ENCODE measurements around the gene PMPCA.

PMPCA gene

DNA sequence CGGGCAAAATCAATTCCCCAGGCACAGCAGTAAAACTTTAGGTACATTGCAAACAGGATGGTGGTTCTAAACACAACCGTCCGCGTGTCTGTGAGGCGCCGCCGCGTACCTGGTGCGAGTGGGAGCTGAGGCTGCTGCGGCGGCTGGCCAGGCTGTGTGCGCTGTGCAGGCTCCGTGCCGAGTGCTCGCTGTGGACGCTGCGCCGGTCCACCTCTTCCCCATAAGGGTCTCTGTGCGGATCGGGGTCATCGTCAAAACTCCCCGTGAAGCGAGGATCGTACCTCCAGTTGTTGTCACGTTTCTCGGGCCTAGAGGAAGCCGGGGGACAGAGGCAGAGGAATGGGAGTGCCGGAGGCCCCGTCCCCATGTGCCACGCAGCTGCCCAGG lies 55.7 kb downstream of the PMPCA start:
- DNase-seq (ENCODE audit: low spot score): no peak
- Mint-ChIP-seq H3K27me3 (ENCODE audit: low read depth) (no peaks in the 10 kb centered on the region), H3K9me3 (no peaks in the 10 kb centered on the region), H3K4me1 (ENCODE audit: low read depth) (no peaks in the 10 kb centered on the region), H3K27ac (no peak overlapping the region), H3K4me3 (no peak overlapping the region), H3K36me3 (ENCODE audit: low read depth) (peaks cover 51% of the 10 kb centered on the region)

- H3K9me3 Mint-ChIP-seq: no peaks in the 10 kb centered on the region
- no peak overlapping the region for H3K4me3 Mint-ChIP-seq
- no peaks in the 10 kb centered on the region for H3K4me1 Mint-ChIP-seq (ENCODE audit: low read depth)
- H3K27ac Mint-ChIP-seq: no peak overlapping the region
- peaks cover 45% of the 10 kb centered on the region for H3K36me3 Mint-ChIP-seq (ENCODE audit: low read depth)
- no peak for DNase-seq (ENCODE audit: low spot score)
- H3K27me3 Mint-ChIP-seq (ENCODE audit: low read depth): no peaks in the 10 kb centered on the region
Measured at GRCh38 chr9:136467766-136468165, 57.3 kb downstream of the PMPCA start.

DNA sequence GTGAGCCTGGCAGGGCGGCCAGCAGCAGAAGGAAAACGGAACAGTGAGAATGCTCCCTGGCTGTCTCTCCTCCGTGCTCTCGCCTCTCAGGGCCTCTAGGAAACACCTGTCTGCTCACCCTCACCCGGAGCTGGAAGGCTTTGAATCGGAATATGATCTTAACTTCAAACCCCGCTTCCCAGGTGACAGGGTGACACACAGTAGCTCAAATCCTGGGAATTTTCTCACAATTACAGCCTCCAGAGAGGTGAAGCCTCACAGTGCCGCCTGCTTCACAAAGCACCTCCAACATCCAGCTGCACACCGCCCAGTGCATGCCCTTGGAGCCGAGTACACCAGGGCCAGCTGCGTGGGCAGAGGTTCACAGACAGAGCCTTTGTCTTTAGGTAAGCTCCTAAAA lies 59.9 kb downstream of the PMPCA start:
- no peak overlapping the region for H3K27ac Mint-ChIP-seq
- H3K9me3 Mint-ChIP-seq: no peaks in the 10 kb centered on the region
- no peaks in the 10 kb centered on the region for H3K27me3 Mint-ChIP-seq (ENCODE audit: low read depth)
- no peak overlapping the region for H3K4me3 Mint-ChIP-seq
- H3K4me1 Mint-ChIP-seq (ENCODE audit: low read depth): no peaks in the 10 kb centered on the region
- no peak for DNase-seq (ENCODE audit: low spot score)
- peaks cover 34% of the 10 kb centered on the region for H3K36me3 Mint-ChIP-seq (ENCODE audit: low read depth)

DNA sequence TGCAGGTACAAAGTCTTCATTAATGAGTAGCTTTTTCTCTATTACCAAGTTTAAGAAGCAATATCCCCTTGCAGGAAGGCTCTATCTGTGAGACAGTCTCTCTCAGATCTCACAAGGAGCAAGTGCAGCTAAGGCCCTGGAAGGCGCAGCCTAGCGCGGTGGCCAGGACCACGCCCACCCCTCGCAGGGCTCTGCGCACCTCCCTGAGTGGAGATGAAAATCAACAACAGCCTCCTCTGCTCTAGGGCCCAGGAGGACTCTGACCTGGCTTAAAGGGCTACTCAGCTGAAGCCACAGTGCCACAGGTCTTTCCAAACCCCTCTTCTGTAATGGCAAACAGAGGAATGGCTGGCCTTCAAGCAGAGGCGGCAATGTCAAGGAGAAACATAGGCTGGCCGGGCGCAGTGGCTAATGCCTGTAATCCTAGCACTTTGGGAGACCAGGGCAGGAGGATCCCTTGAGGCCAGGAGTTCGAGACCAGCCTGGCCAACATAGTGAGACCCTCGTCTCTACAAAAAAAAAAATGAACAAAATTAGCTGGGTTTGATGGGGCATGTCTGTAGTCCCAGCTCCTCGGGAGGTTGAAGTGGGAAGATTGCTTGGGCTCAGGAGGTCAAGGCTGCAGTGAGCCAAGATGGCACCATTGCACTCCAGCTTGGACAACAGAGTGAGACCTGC lies 60.5 kb downstream of the PMPCA start:
- Mint-ChIP-seq H3K9me3 (no peaks in the 10 kb centered on the region), H3K4me3 (no peak overlapping the region), H3K4me1 (ENCODE audit: low read depth) (no peaks in the 10 kb centered on the region), H3K27me3 (ENCODE audit: low read depth) (no peaks in the 10 kb centered on the region), H3K36me3 (ENCODE audit: low read depth) (peaks cover 33% of the 10 kb centered on the region), H3K27ac (no peak overlapping the region)
- no peak for DNase-seq (ENCODE audit: low spot score)

DNA sequence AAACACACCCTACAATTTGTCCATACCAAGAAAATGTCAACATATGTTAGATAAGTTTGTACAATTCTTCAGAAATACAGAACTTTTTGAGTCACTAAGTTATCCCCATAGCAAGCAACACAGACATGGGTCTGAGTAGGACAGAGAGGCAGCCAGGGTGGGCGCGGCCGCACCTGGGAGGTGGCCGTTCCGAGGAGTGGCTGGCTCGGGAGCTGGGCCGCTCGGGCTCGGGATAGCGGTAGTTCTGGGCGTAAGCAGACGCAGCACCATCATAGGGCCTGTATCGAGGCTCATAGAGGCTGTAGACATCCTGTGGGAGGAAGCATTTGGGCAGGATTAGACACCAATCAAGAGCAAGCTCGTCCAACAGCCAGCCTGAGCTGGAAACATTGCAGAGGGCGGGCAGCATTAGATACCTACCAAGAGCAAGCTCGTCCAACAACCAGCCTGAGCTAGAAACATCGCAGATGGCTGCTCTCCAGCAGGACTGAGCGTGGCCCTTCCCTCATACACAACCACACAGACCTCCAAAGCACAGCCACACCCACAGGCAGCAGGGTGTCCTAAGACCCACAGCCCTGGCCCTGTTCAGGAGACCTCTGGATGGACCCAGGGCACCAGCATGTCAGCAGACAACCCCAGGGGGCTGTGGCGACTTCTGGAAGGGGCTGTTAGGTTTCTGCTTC lies 61.5 kb downstream of the PMPCA start:
- H3K4me1 Mint-ChIP-seq (ENCODE audit: low read depth): no peaks in the 10 kb centered on the region
- peaks cover 29% of the 10 kb centered on the region for H3K36me3 Mint-ChIP-seq (ENCODE audit: low read depth)
- no peaks in the 10 kb centered on the region for H3K9me3 Mint-ChIP-seq
- H3K27ac Mint-ChIP-seq: no peak overlapping the region
- no peak for DNase-seq (ENCODE audit: low spot score)
- no peaks in the 10 kb centered on the region for H3K27me3 Mint-ChIP-seq (ENCODE audit: low read depth)
- H3K4me3 Mint-ChIP-seq: no peak overlapping the region

DNA sequence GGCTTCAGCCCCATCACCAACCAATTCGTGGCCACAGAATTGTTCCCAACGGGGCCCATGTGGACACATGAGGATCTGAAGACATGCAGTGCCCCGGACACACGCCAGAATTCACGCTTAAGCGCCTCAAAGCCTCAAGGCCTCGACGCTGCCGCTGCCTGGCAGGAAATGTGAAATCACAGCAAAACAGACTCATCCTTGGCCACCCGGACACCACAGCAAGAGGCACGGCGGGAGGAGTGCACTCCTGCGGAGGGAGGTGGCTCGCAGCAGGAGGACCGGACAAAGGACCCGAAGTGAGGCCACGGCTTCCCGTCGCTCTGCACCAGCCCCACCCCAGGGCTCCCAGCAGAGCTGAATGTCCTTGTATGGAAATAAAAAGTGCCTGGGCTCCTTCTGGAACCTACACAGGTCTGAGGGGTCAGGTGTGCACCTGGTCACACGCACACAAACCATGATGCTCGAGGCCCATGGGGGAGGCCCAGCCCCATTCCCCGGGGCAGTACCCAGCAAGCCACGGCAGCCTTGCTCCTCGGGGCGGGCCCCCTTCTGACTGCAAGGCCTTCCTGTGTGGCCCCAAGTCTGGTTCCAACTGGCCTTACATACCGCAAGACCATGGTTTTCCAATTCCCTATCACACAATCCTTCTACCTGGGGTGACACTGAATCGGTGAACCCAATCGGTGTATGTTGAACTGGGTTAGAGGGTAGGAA lies 62.3 kb downstream of the PMPCA start:
- Mint-ChIP-seq H3K36me3 (ENCODE audit: low read depth) (peaks cover 35% of the 10 kb centered on the region), H3K4me3 (no peak overlapping the region), H3K4me1 (ENCODE audit: low read depth) (no peaks in the 10 kb centered on the region), H3K9me3 (no peaks in the 10 kb centered on the region), H3K27me3 (ENCODE audit: low read depth) (no peaks in the 10 kb centered on the region), H3K27ac (no peak overlapping the region)
- DNase-seq (ENCODE audit: low spot score): no peak

GRCh38 chr9:136473354-136473721 lies 62.9 kb downstream of the PMPCA start:
- H3K9me3 Mint-ChIP-seq: no peaks in the 10 kb centered on the region
- no peaks in the 10 kb centered on the region for H3K4me1 Mint-ChIP-seq (ENCODE audit: low read depth)
- H3K27me3 Mint-ChIP-seq (ENCODE audit: low read depth): no peaks in the 10 kb centered on the region
- H3K36me3 Mint-ChIP-seq (ENCODE audit: low read depth): peaks cover 35% of the 10 kb centered on the region
- DNase-seq (ENCODE audit: low spot score): no peak
- no peak overlapping the region for H3K4me3 Mint-ChIP-seq
- no peak overlapping the region for H3K27ac Mint-ChIP-seq

Data from T-helper 2 cell treated with Interferon-gamma antibody and Interleukin-4, amounts not matched to agents 5 μg/mL and 100 μg/mL, for 36 hours (primary cell).